PC-3 (cell line): ENCODE results near the gene POLQ. TPM values are rescaled to one million over a fixed set of nuclear protein-coding genes. Genes with fewer than 3 reads are reported as not detected.

Source experiments
- ATAC-seq: fragments of 200-7000 bp; cut with Tn5 transposase; 2 replicates; pipeline ENCODE4 v1.9.1; 2020; ENCODE audit warnings: mild to moderate bottlenecking, moderate library complexity
- BruUV-seq: library from RNA; stranded (reverse); fragments of 400-500 nt; replicated peaks from 2 replicates; lab custom pipeline; 2021; lab: Mats Ljungman, UMichigan
- CTCF ChIA-PET: fragments of 300-600 bp; sonication (Branson Sonifier 250); formaldehyde crosslinking; loops from one replicate; lab custom pipeline; 2022; ENCODE audit warnings: antibody characterized with exemption; lab: Charles Lee
- POLR2A ChIA-PET: fragments of 300-600 bp; sonication (Branson Sonifier 250); formaldehyde crosslinking; loops from one replicate; lab custom pipeline; 2022; ENCODE audit warnings: antibody characterized with exemption; ENCODE audit not compliant: unreplicated experiment; lab: Charles Lee
- DNase-seq: peaks from one replicate; pipeline ENCODE4 v3.0.0-alpha.2; 2015
- H2AFZ ChIP-seq: fragments of 300-600 bp; sonication (generic); 2 replicates; pipeline ENCODE4 v1.6.0; 2016; ENCODE audit warnings: antibody characterized with exemption, low read length
- H3F3A ChIP-seq: fragments of 300-600 bp; sonication (generic); one replicate; pipeline ENCODE4 v1.6.0; 2017; ENCODE audit warnings: antibody characterized with exemption, low read length, control low read depth, mild to moderate bottlenecking; ENCODE audit not compliant: unreplicated experiment
- H3K27ac ChIP-seq: fragments of 300-600 bp; sonication (generic); 2 replicates; pipeline ENCODE4 v1.5.1; 2016; ENCODE audit warnings: mild to moderate bottlenecking, low read length
- H3K27me3 ChIP-seq: fragments of 300-600 bp; sonication (generic); 2 replicates; pipeline ENCODE4 v1.6.1; 2016; ENCODE audit warnings: low read length, mixed read lengths
- H3K36me3 ChIP-seq: fragments of 300-600 bp; sonication (generic); 2 replicates; pipeline ENCODE4 v1.6.1; 2016; ENCODE audit warnings: low read depth, mixed run types, low read length, mixed read lengths
- H3K4me1 ChIP-seq: fragments of 300-600 bp; sonication (generic); 2 replicates; pipeline ENCODE4 v1.5.1; 2016; ENCODE audit warnings: low read length; ENCODE audit not compliant: insufficient read depth
- H3K4me2 ChIP-seq: fragments of 300-600 bp; sonication (generic); 2 replicates; pipeline ENCODE4 v1.6.0; 2016; ENCODE audit warnings: low read length
- H3K4me3 ChIP-seq: fragments of 300-600 bp; sonication (generic); 2 replicates; pipeline ENCODE4 v1.5.1; 2016; ENCODE audit warnings: mild to moderate bottlenecking, low read length, mixed read lengths
- H3K79me2 ChIP-seq: fragments of 300-600 bp; sonication (generic); 2 replicates; pipeline ENCODE4 v1.6.1; 2017; ENCODE audit warnings: low read length, mixed read lengths
- H3K9ac ChIP-seq: fragments of 300-600 bp; sonication (generic); 2 replicates; pipeline ENCODE4 v1.6.0; 2016; ENCODE audit warnings: mild to moderate bottlenecking, low read length
- H3K9me2 ChIP-seq: fragments of 300-600 bp; sonication (generic); replicated peaks from 2 replicates; pipeline ENCODE4 v1.6.1; 2016; ENCODE audit warnings: mixed run types, low read length, mixed read lengths
- H3K9me3 ChIP-seq: fragments of 300-600 bp; sonication (generic); 2 replicates; pipeline ENCODE4 v1.6.1; 2016; ENCODE audit warnings: low read length, mixed read lengths
- H4K20me1 ChIP-seq: fragments of 300-600 bp; sonication (generic); 2 replicates; pipeline ENCODE4 v1.6.1; 2016; ENCODE audit warnings: low read length, mixed read lengths
- EZH2 ChIP-seq: fragments of 300-600 bp; sonication (generic); IDR thresholded peaks from one replicate; pipeline ENCODE4 v1.6.1; 2017; ENCODE audit warnings: antibody characterized with exemption, mild to moderate bottlenecking, low read length; ENCODE audit not compliant: unreplicated experiment
- EZH2phosphoT487 ChIP-seq: fragments of 300-600 bp; sonication (generic); IDR thresholded peaks from 2 replicates; pipeline ENCODE4 v1.6.1; 2018; ENCODE audit warnings: mild to moderate bottlenecking, antibody characterized with exemption, low read length, borderline replicate concordance
- intact Hi-C: fragments of 100-400 bp; cut with micrococcal nuclease; formaldehyde crosslinking; loops from 2 replicates; pipeline ENCODE4 v1.9.0; 2023
- total RNA-seq: library from RNA; depleted of rRNA; stranded (reverse); fragments of >200 nt; gene quantifications from 2 replicates; pipeline ENCODE4 v1.2.3, GENCODE V29; 2014
- TF ChIP-seq, protein P1 (sequence below): fragments of 300-600 bp; sonication (generic); conservative IDR thresholded peaks from 2 replicates; pipeline ENCODE4 v1.5.1; 2017; ENCODE audit warnings: antibody characterized with exemption, low read depth, mild to moderate bottlenecking, low read length

POLQ gene
- total RNA-seq, 1 experiment from 2014 or later = 22.2 TPM

DNA sequence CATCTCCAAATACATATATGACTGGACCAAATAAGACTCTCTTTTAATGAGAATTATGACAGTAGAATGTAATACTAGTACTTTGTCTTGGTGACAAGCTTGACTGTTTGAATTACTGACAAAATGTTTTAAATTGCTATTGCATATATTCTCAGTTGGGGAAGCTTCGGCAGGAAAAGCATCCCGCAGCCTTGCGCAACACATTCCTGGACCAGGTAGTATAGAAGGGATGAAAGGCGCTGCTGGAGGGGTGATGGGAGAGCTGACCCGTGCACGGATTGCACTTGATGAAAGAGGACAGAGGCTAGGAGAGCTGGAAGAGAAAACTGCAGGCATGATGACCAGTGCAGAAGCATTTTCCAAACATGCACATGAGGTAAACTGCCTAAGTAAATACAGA is 127.6 kb downstream of the POLQ start:
- no TSS peak for BruUV-seq
- H3K9ac ChIP-seq = no peak overlapping the region

DNA sequence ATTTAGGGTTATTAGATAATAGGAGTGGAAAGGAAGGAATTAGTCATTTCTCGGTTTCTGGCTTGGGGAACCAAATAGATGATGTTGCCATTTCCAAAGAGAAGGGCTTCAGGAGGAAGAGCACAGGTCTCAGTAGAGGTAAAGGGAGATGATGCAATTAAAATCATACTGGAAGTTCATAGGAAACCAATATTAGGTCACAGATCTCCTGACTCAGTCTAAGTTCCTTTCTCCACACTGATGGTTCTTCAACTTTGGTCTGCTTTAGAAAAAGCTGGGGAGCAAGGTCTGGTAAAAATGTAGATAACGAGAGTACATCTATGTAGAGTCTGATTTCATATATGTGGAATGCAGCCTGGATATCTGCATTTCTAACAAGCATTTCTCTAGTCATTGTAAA is 130.9 kb downstream of the POLQ start:
- Histone ChIP-seq H3K36me3 (no peaks in the 10 kb centered on the region), H3K4me1 (peaks cover 12% of the 10 kb centered on the region), H3K9me3 (no peaks in the 10 kb centered on the region), H2AFZ (no peak overlapping the region), H3K9me2 (no peaks in the 10 kb centered on the region), H3K4me2 (no peak overlapping the region), H3K4me3 (no peak overlapping the region), H3F3A (no peaks in the 10 kb centered on the region), H3K9ac (no peak overlapping the region), H3K79me2 (no peaks in the 10 kb centered on the region), H3K27ac (no peak overlapping the region), H3K27me3 (no peaks in the 10 kb centered on the region), H4K20me1 (no peaks in the 10 kb centered on the region)
- BruUV-seq = no TSS peak
- DNase-seq (no peak), ATAC-seq (no peak)
- CTCF ChIA-PET = no interaction called here
- intact Hi-C loops = no loop called here
- TF ChIP-seq EZH2phosphoT487 (no peak), EZH2 (no peak)
- TF ChIP-seq, protein P1, sequence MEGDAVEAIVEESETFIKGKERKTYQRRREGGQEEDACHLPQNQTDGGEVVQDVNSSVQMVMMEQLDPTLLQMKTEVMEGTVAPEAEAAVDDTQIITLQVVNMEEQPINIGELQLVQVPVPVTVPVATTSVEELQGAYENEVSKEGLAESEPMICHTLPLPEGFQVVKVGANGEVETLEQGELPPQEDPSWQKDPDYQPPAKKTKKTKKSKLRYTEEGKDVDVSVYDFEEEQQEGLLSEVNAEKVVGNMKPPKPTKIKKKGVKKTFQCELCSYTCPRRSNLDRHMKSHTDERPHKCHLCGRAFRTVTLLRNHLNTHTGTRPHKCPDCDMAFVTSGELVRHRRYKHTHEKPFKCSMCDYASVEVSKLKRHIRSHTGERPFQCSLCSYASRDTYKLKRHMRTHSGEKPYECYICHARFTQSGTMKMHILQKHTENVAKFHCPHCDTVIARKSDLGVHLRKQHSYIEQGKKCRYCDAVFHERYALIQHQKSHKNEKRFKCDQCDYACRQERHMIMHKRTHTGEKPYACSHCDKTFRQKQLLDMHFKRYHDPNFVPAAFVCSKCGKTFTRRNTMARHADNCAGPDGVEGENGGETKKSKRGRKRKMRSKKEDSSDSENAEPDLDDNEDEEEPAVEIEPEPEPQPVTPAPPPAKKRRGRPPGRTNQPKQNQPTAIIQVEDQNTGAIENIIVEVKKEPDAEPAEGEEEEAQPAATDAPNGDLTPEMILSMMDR = no peak
- POLR2A ChIA-PET = no interaction called here

More for the DNA sequence above, 127.6 kb downstream of the POLQ start:
- Histone ChIP-seq H3K27me3 (no peaks in the 10 kb centered on the region), H3K4me3 (no peak overlapping the region), H3K9me3 (no peaks in the 10 kb centered on the region), H3K79me2 (no peaks in the 10 kb centered on the region), H3K4me1 (no peaks in the 10 kb centered on the region), H3K4me2 (no peak overlapping the region), H2AFZ (no peak overlapping the region), H3K27ac (no peak overlapping the region), H3K9me2 (no peaks in the 10 kb centered on the region), H3F3A (no peaks in the 10 kb centered on the region), H4K20me1 (no peaks in the 10 kb centered on the region), H3K36me3 (no peaks in the 10 kb centered on the region)
- POLR2A ChIA-PET = no interaction called here
- DNase-seq = no peak
- intact Hi-C loops = no loop called here
- TF ChIP-seq EZH2 (no peak), EZH2phosphoT487 (no peak)
- TF ChIP-seq, protein P1 = no peak
- CTCF ChIA-PET = no interaction called here
- no peak for ATAC-seq

- Histone ChIP-seq H2AFZ (no peak overlapping the region), H3K27me3 (no peaks in the 10 kb centered on the region), H3K9ac (no peak overlapping the region), H3K27ac (no peak overlapping the region), H3K4me1 (peaks cover 12% of the 10 kb centered on the region), H3K36me3 (no peaks in the 10 kb centered on the region), H3K9me3 (no peaks in the 10 kb centered on the region), H3K79me2 (no peaks in the 10 kb centered on the region), H3K9me2 (no peaks in the 10 kb centered on the region), H3F3A (no peaks in the 10 kb centered on the region), H4K20me1 (no peaks in the 10 kb centered on the region), H3K4me3 (no peak overlapping the region), H3K4me2 (no peak overlapping the region; the same call in 1 of the 2 replicates)
- POLR2A ChIA-PET = no interaction called here
- BruUV-seq = no TSS peak
- ATAC-seq = peak; percentile 96
- DNase-seq = peak; percentile 69
- TF ChIP-seq, protein P1 = no peak
- TF ChIP-seq EZH2 (no peak), EZH2phosphoT487 (no peak)
- CTCF ChIA-PET = no interaction called here
- intact Hi-C loops = no loop called here
These were observed 134.3 kb downstream of the POLQ start for GRCh38 chr3:121411523-121411922.
